HEK293 (cell line): Measurements from ENCODE around the gene BEND3.

Source experiments
- HOXC10 ChIP-seq: sonication (generic); formaldehyde crosslinking; IDR thresholded peaks from 2 replicates; pipeline ENCODE4 v1.8.1; 2023; ENCODE audit warnings: mild to moderate bottlenecking, missing genetic modification reagents
- KLF1 ChIP-seq: fragments of 450-650 bp; formaldehyde crosslinking; IDR thresholded peaks from 2 replicates; pipeline ENCODE4 v1.5.1; 2016; ENCODE audit warnings: missing biosample characterization, missing genetic modification characterization
- KLF10 ChIP-seq: fragments of 450-650 bp; IDR thresholded peaks from 2 replicates; pipeline ENCODE4 v1.5.1; 2018; ENCODE audit warnings: missing biosample characterization, mild to moderate bottlenecking, missing genetic modification characterization
- KLF9 ChIP-seq: fragments of 450-650 bp; formaldehyde crosslinking; IDR thresholded peaks from 2 replicates; pipeline ENCODE4 v1.5.1; 2016; ENCODE audit warnings: missing biosample characterization, missing genetic modification characterization, low read depth
- OVOL3 ChIP-seq: fragments of 450-650 bp; formaldehyde crosslinking; IDR thresholded peaks from 2 replicates; pipeline ENCODE4 v1.5.1; 2016; ENCODE audit warnings: missing biosample characterization, missing genetic modification characterization
- RBAK ChIP-seq: fragments of 450-650 bp; formaldehyde crosslinking; IDR thresholded peaks from 2 replicates; pipeline ENCODE4 v1.5.1; 2016; ENCODE audit warnings: missing biosample characterization, missing genetic modification characterization
- ZEB2 ChIP-seq: fragments of 450-650 bp; formaldehyde crosslinking; IDR thresholded peaks from 2 replicates; pipeline ENCODE4 v1.5.1; 2016; ENCODE audit warnings: missing biosample characterization, missing genetic modification characterization
- ZFP37 ChIP-seq: fragments of 450-650 bp; formaldehyde crosslinking; IDR thresholded peaks from 2 replicates; pipeline ENCODE4 v1.5.1; 2016; ENCODE audit warnings: missing biosample characterization, missing genetic modification characterization
- ZFP69B ChIP-seq: fragments of 450-650 bp; formaldehyde crosslinking; IDR thresholded peaks from 2 replicates; pipeline ENCODE4 v1.5.1; 2016; ENCODE audit warnings: missing biosample characterization, missing genetic modification characterization
- ZNF112 ChIP-seq: fragments of 450-650 bp; formaldehyde crosslinking; IDR thresholded peaks from 2 replicates; pipeline ENCODE4 v1.5.0; 2017; ENCODE audit warnings: missing biosample characterization, missing genetic modification characterization
- ZNF174 ChIP-seq: fragments of 450-650 bp; formaldehyde crosslinking; IDR thresholded peaks from 2 replicates; pipeline ENCODE4 v1.5.0; 2017; ENCODE audit warnings: missing biosample characterization, mild to moderate bottlenecking, missing genetic modification characterization
- ZNF175 ChIP-seq: fragments of 450-650 bp; formaldehyde crosslinking; IDR thresholded peaks from 2 replicates; pipeline ENCODE4 v1.5.1; 2016; ENCODE audit warnings: missing biosample characterization, missing genetic modification characterization
- ZNF23 ChIP-seq: fragments of 450-650 bp; formaldehyde crosslinking; IDR thresholded peaks from 2 replicates; pipeline ENCODE4 v1.5.1; 2016; ENCODE audit warnings: missing biosample characterization, missing genetic modification characterization, borderline replicate concordance
- ZNF248 ChIP-seq: fragments of 450-650 bp; formaldehyde crosslinking; IDR thresholded peaks from 2 replicates; pipeline ENCODE4 v1.5.1; 2017; ENCODE audit warnings: missing biosample characterization, missing genetic modification characterization
- ZNF292 ChIP-seq: fragments of 450-650 bp; formaldehyde crosslinking; IDR thresholded peaks from 2 replicates; pipeline ENCODE4 v1.5.1; 2016; ENCODE audit warnings: low read depth, missing biosample characterization, missing genetic modification characterization, borderline replicate concordance
- ZNF341 ChIP-seq: fragments of 450-650 bp; formaldehyde crosslinking; IDR thresholded peaks from 2 replicates; pipeline ENCODE4; 2016; ENCODE audit warnings: low read depth, missing biosample characterization, missing genetic modification characterization
- ZNF350 ChIP-seq: fragments of 450-650 bp; formaldehyde crosslinking; IDR thresholded peaks from 2 replicates; pipeline ENCODE4 v1.5.0; 2017; ENCODE audit warnings: missing biosample characterization, mild to moderate bottlenecking, missing genetic modification characterization
- ZNF391 ChIP-seq: fragments of 450-650 bp; formaldehyde crosslinking; IDR thresholded peaks from 2 replicates; pipeline ENCODE4 v1.5.1; 2016; ENCODE audit warnings: low read depth, missing biosample characterization, missing genetic modification characterization, borderline replicate concordance
- ZNF426 ChIP-seq: fragments of 450-650 bp; formaldehyde crosslinking; IDR thresholded peaks from 2 replicates; pipeline ENCODE4 v1.5.1; 2017; ENCODE audit warnings: missing biosample characterization, missing genetic modification characterization, mild to moderate bottlenecking, inconsistent platforms, moderate library complexity
- ZNF433 ChIP-seq: fragments of 450-650 bp; formaldehyde crosslinking; IDR thresholded peaks from 2 replicates; pipeline ENCODE4 v1.5.1; 2016; ENCODE audit warnings: missing biosample characterization, missing genetic modification characterization, low read depth
- ZNF521 ChIP-seq: fragments of 450-650 bp; formaldehyde crosslinking; IDR thresholded peaks from 2 replicates; pipeline ENCODE4 v1.5.1; 2017; ENCODE audit warnings: missing biosample characterization, mild to moderate bottlenecking, missing genetic modification characterization
- ZNF530 ChIP-seq: fragments of 450-650 bp; formaldehyde crosslinking; IDR thresholded peaks from 2 replicates; pipeline ENCODE4 v1.5.1; 2016; ENCODE audit warnings: low read depth, missing biosample characterization, missing genetic modification characterization
- ZNF610 ChIP-seq: fragments of 450-650 bp; formaldehyde crosslinking; IDR thresholded peaks from 2 replicates; pipeline ENCODE4 v1.5.1; 2016; ENCODE audit warnings: missing biosample characterization, missing genetic modification characterization, borderline replicate concordance
- ZNF624 ChIP-seq: fragments of 450-650 bp; formaldehyde crosslinking; IDR thresholded peaks from 2 replicates; pipeline ENCODE4 v1.5.1; 2017; ENCODE audit warnings: missing biosample characterization, missing genetic modification characterization
- ZNF660 ChIP-seq: fragments of 450-650 bp; IDR thresholded peaks from 2 replicates; pipeline ENCODE4 v1.5.1; 2018; ENCODE audit warnings: missing biosample characterization, mild to moderate bottlenecking, missing genetic modification characterization
- ZNF837 ChIP-seq: fragments of 450-650 bp; formaldehyde crosslinking; IDR thresholded peaks from 2 replicates; pipeline ENCODE4 v1.5.1; 2016; ENCODE audit warnings: missing biosample characterization, missing genetic modification characterization
- ZXDB ChIP-seq: fragments of 450-650 bp; formaldehyde crosslinking; IDR thresholded peaks from 2 replicates; pipeline ENCODE4 v1.5.1; 2016; ENCODE audit warnings: missing biosample characterization, missing genetic modification characterization
- TF ChIP-seq, protein P1 (sequence below): fragments of 450-650 bp; formaldehyde crosslinking; IDR thresholded peaks from 2 replicates; pipeline ENCODE4 v1.5.1; 2016; ENCODE audit warnings: missing biosample characterization, missing genetic modification characterization, borderline replicate concordance
- TF ChIP-seq, protein P2 (sequence below): fragments of 450-650 bp; formaldehyde crosslinking; IDR thresholded peaks from 2 replicates; pipeline ENCODE4 v1.5.1; 2017; ENCODE audit warnings: missing biosample characterization, missing genetic modification characterization
- TF ChIP-seq, protein P3 (sequence below): fragments of 450-650 bp; formaldehyde crosslinking; IDR thresholded peaks from 2 replicates; pipeline ENCODE4 v1.5.1; 2016; ENCODE audit warnings: missing biosample characterization, missing genetic modification characterization
- TF ChIP-seq, protein P4 (sequence below): sonication (generic); formaldehyde crosslinking; IDR thresholded peaks from 2 replicates; pipeline ENCODE4 v1.8.1; 2022; ENCODE audit warnings: mild to moderate bottlenecking, moderate library complexity, missing genetic modification reagents
- TF ChIP-seq, protein P5 (sequence below): fragments of 450-650 bp; formaldehyde crosslinking; IDR thresholded peaks from 2 replicates; pipeline ENCODE4 v1.5.1; 2017; ENCODE audit warnings: missing biosample characterization, missing genetic modification characterization

The BEND3 gene

DNA sequence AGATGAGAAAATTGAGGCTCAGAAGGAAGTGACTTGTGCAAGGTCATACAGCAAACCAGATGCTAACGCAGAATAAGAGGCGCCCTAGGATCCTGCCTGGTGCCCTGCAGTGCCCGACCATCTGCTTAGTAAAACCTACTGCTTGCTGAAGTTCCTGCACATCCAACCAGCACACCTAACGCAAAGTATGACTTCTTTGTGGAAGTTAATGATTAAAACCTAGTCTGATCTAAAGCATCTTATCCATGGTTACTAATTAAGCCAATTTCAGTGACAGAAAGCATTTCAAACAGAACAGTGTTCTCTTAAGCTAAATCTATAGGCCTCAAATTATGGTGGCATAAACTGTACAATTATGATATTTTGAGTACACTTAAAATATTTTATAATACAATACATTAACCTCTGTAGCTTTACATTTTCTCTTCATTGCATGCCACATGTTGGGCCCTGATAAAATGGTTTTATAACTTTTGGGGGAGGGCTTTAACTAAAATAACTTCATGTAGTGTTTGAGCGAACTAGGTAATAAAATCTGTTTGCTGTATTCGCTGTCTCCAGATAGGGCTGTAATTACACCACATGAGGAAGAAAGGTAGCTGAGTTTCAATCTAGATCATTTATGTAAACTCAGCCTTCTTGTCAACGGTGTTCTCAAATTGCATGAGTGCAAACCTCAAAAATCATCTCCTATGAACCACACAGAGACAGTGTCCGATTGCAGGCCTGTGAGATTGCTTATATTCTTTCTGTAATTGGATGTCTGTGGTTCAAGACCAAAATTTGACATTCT is 37.5 kb upstream of the BEND3 start (continued):
- TF ChIP-seq, protein P1, sequence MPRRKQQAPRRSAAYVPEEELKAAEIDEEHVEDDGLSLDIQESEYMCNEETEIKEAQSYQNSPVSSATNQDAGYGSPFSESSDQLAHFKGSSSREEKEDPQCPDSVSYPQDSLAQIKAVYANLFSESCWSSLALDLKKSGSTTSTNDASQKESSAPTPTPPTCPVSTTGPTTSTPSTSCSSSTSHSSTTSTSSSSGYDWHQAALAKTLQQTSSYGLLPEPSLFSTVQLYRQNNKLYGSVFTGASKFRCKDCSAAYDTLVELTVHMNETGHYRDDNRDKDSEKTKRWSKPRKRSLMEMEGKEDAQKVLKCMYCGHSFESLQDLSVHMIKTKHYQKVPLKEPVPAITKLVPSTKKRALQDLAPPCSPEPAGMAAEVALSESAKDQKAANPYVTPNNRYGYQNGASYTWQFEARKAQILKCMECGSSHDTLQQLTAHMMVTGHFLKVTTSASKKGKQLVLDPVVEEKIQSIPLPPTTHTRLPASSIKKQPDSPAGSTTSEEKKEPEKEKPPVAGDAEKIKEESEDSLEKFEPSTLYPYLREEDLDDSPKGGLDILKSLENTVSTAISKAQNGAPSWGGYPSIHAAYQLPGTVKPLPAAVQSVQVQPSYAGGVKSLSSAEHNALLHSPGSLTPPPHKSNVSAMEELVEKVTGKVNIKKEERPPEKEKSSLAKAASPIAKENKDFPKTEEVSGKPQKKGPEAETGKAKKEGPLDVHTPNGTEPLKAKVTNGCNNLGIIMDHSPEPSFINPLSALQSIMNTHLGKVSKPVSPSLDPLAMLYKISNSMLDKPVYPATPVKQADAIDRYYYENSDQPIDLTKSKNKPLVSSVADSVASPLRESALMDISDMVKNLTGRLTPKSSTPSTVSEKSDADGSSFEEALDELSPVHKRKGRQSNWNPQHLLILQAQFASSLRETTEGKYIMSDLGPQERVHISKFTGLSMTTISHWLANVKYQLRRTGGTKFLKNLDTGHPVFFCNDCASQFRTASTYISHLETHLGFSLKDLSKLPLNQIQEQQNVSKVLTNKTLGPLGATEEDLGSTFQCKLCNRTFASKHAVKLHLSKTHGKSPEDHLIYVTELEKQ (tag by site-specific recombination): no peak
- TF ChIP-seq ZNF23 (tag by site-specific recombination) (no peak), ZFP69B (no peak), KLF1 (tag by site-specific recombination) (no peak), ZFP37 (tag by site-specific recombination) (no peak), ZNF174 (tag by site-specific recombination) (no peak), ZNF660 (no peak), ZEB2 (no peak), ZNF341 (tag by site-specific recombination) (no peak), ZNF426 (tag by site-specific recombination) (no peak), ZNF521 (no peak), ZNF248 (no peak), KLF9 (no peak), RBAK (tag by site-specific recombination) (no peak), ZNF433 (tag by site-specific recombination) (no peak), ZNF391 (no peak), ZNF175 (tag by site-specific recombination) (no peak), KLF10 (tag by site-specific recombination) (no peak), ZNF292 (no peak), ZNF112 (tag by site-specific recombination) (no peak), ZNF837 (tag by site-specific recombination) (no peak), ZNF530 (tag by site-specific recombination) (no peak), ZNF624 (no peak), ZNF350 (tag by site-specific recombination) (no peak), ZNF610 (tag by site-specific recombination) (no peak), OVOL3 (peak; percentile 62; the same call in 1 of the 2 replicates), HOXC10 (CRISPR knock-in tag) (no peak), ZXDB (tag by site-specific recombination) (no peak)
- TF ChIP-seq, protein P2, sequence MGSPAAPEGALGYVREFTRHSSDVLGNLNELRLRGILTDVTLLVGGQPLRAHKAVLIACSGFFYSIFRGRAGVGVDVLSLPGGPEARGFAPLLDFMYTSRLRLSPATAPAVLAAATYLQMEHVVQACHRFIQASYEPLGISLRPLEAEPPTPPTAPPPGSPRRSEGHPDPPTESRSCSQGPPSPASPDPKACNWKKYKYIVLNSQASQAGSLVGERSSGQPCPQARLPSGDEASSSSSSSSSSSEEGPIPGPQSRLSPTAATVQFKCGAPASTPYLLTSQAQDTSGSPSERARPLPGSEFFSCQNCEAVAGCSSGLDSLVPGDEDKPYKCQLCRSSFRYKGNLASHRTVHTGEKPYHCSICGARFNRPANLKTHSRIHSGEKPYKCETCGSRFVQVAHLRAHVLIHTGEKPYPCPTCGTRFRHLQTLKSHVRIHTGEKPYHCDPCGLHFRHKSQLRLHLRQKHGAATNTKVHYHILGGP: no peak
- TF ChIP-seq, protein P3, sequence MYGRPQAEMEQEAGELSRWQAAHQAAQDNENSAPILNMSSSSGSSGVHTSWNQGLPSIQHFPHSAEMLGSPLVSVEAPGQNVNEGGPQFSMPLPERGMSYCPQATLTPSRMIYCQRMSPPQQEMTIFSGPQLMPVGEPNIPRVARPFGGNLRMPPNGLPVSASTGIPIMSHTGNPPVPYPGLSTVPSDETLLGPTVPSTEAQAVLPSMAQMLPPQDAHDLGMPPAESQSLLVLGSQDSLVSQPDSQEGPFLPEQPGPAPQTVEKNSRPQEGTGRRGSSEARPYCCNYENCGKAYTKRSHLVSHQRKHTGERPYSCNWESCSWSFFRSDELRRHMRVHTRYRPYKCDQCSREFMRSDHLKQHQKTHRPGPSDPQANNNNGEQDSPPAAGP (tag by site-specific recombination): no peak
- TF ChIP-seq, protein P4, sequence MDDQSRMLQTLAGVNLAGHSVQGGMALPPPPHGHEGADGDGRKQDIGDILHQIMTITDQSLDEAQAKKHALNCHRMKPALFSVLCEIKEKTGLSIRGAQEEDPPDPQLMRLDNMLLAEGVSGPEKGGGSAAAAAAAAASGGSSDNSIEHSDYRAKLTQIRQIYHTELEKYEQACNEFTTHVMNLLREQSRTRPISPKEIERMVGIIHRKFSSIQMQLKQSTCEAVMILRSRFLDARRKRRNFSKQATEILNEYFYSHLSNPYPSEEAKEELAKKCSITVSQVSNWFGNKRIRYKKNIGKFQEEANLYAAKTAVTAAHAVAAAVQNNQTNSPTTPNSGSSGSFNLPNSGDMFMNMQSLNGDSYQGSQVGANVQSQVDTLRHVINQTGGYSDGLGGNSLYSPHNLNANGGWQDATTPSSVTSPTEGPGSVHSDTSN (CRISPR knock-in tag): no peak
- TF ChIP-seq, protein P5, sequence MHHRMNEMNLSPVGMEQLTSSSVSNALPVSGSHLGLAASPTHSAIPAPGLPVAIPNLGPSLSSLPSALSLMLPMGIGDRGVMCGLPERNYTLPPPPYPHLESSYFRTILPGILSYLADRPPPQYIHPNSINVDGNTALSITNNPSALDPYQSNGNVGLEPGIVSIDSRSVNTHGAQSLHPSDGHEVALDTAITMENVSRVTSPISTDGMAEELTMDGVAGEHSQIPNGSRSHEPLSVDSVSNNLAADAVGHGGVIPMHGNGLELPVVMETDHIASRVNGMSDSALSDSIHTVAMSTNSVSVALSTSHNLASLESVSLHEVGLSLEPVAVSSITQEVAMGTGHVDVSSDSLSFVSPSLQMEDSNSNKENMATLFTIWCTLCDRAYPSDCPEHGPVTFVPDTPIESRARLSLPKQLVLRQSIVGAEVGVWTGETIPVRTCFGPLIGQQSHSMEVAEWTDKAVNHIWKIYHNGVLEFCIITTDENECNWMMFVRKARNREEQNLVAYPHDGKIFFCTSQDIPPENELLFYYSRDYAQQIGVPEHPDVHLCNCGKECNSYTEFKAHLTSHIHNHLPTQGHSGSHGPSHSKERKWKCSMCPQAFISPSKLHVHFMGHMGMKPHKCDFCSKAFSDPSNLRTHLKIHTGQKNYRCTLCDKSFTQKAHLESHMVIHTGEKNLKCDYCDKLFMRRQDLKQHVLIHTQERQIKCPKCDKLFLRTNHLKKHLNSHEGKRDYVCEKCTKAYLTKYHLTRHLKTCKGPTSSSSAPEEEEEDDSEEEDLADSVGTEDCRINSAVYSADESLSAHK (tag by site-specific recombination): peak; percentile 38; the same call in 1 of the 2 replicates
